CD14-positive monocyte (primary cell): ENCODE data around the gene DSC2. TPM values are rescaled to one million over a fixed set of nuclear protein-coding genes. Genes with fewer than 3 reads are reported as not detected.

ENCODE experiments used
- DNase-seq, 3 donors: peaks; one replicate each; pipeline ENCODE4 v3.0.0-alpha.2; 2011 to 2022
- H2AFZ ChIP-seq: 2 replicates; pipeline ENCODE4 v1.6.0; 2012; ENCODE audit warnings: mild to moderate bottlenecking, low read depth, low read length, inconsistent platforms; ENCODE audit not compliant: insufficient read depth, poor library complexity, severe bottlenecking
- H3K27ac ChIP-seq, 2 donors: 1 replicate in 1 of 2; 2 replicates in 1 of 2; pipeline ENCODE4 v1.5.1; 2012 to 2013; ENCODE audit warnings: low read length in 2 of 2, control low read depth in 1 of 2, inconsistent platforms in 1 of 2, low read depth in 1 of 2, mild to moderate bottlenecking in 1 of 2
- H3K27me3 ChIP-seq, 2 donors: one replicate each; pipeline versions ENCODE4 v1.6.0 to v1.6.1; 2011 to 2013; ENCODE audit warnings: low read length in 2 of 2; ENCODE audit not compliant: control insufficient read depth in 2 of 2, insufficient read depth in 2 of 2
- H3K36me3 ChIP-seq, 2 donors: replicated peaks in 1 of 2; 1 replicate in 1 of 2; 2 replicates in 1 of 2; pipeline versions ENCODE4 v1.5.1 to v1.6.1; 2012 to 2013; ENCODE audit warnings: low read length in 2 of 2, control low read depth in 1 of 2, inconsistent platforms in 1 of 2, mild to moderate bottlenecking in 1 of 2; ENCODE audit not compliant: insufficient read depth in 2 of 2, control insufficient read depth in 1 of 2
- H3K4me1 ChIP-seq, 2 donors: 1 replicate in 1 of 2; 2 replicates in 1 of 2; pipeline versions ENCODE4 v1.5.1 to v1.6.1; 2012 to 2013; ENCODE audit warnings: low read length in 2 of 2, control low read depth in 1 of 2, inconsistent platforms in 1 of 2, mild to moderate bottlenecking in 1 of 2, moderate library complexity in 1 of 2; ENCODE audit not compliant: insufficient read depth in 2 of 2, control insufficient read depth in 1 of 2
- H3K4me2 ChIP-seq: replicated peaks from 2 replicates; pipeline ENCODE3; 2012; ENCODE audit warnings: low read length, moderate library complexity, mild to moderate bottlenecking; ENCODE audit not compliant: poor library complexity, severe bottlenecking; ENCODE audit errors: extremely low read depth
- H3K4me3 ChIP-seq, 3 experiments: fragments of 200-600 bp in 1 of 3; sonication (generic) in 1 of 3; replicated peaks in 1 of 3; 1 replicate in 2 of 3; 2 replicates in 1 of 3; pipeline ENCODE4 v1.5.1; 2011 to 2013; ENCODE audit warnings: low read length in 3 of 3, mild to moderate bottlenecking in 3 of 3, control low read depth in 2 of 3, low read depth in 2 of 3, inconsistent platforms in 1 of 3, moderate library complexity in 1 of 3
- H3K79me2 ChIP-seq: 2 replicates; pipeline ENCODE4 v1.6.0; 2012; ENCODE audit warnings: mild to moderate bottlenecking, control low read depth, inconsistent platforms, low read length, moderate library complexity; ENCODE audit not compliant: insufficient read depth
- H3K9ac ChIP-seq: 2 replicates; pipeline ENCODE4 v1.6.0; 2017; ENCODE audit warnings: low read length, mild to moderate bottlenecking; ENCODE audit not compliant: insufficient read depth, poor library complexity, severe bottlenecking
- H3K9me3 ChIP-seq, 2 donors: replicated peaks in 1 of 2; 1 replicate in 1 of 2; 2 replicates in 1 of 2; pipeline versions ENCODE4 v1.5.1 to v1.6.1; 2012 to 2013; ENCODE audit warnings: low read length in 2 of 2, control low read depth in 1 of 2; ENCODE audit not compliant: control insufficient read depth in 1 of 2, insufficient read depth in 1 of 2
- H4K20me1 ChIP-seq: 2 replicates; pipeline ENCODE4 v1.6.0; 2012; ENCODE audit warnings: mild to moderate bottlenecking, low read length, control low read depth, moderate library complexity; ENCODE audit not compliant: insufficient read depth
- H3K27ac Mint-ChIP-seq, 7 donors: one replicate each; pipeline ENCODE4 v1.8.0; 2020; ENCODE audit warnings: mild to moderate bottlenecking in 7 of 7, mixed read lengths in 7 of 7, moderate library complexity in 6 of 7, inconsistent platforms in 2 of 7
- H3K27me3 Mint-ChIP-seq, 3 donors: one replicate each; pipeline ENCODE4 v1.8.0; 2021 to 2022; ENCODE audit warnings: low read depth in 3 of 3, mild to moderate bottlenecking in 3 of 3, mixed read lengths in 3 of 3, moderate library complexity in 3 of 3, inconsistent platforms in 1 of 3
- H3K36me3 Mint-ChIP-seq, 2 donors: one replicate each; pipeline ENCODE4 v1.8.0; 2020; ENCODE audit warnings: mixed read lengths in 2 of 2, inconsistent platforms in 1 of 2, mild to moderate bottlenecking in 1 of 2
- H3K4me1 Mint-ChIP-seq: one replicate; pipeline ENCODE4 v1.8.0; 2020; ENCODE audit warnings: mild to moderate bottlenecking, mixed read lengths
- H3K4me3 Mint-ChIP-seq, 2 donors: one replicate each; pipeline ENCODE4 v1.8.0; 2020; ENCODE audit warnings: mild to moderate bottlenecking in 2 of 2, mixed read lengths in 2 of 2, moderate library complexity in 1 of 2
- H3K9me3 Mint-ChIP-seq, 7 donors: one replicate each; pipeline ENCODE4 v1.8.0; 2020 to 2022; ENCODE audit warnings: mixed read lengths in 7 of 7, mild to moderate bottlenecking in 6 of 7, moderate library complexity in 6 of 7, inconsistent platforms in 2 of 7
- WGBS: methylation state at CpG from one replicate; pipeline ENCODE4 v1.1.5; 2013; ENCODE audit warnings: missing lambda C conversion rate; ENCODE audit not compliant: insufficient coverage; 5-methylcytosine and 5-hydroxymethylcytosine counted together
- intact Hi-C, 2 donors: fragments of 100-400 bp; cut with micrococcal nuclease; formaldehyde crosslinking; loops; one replicate each; pipeline versions ENCODE4 v1.15.0 to v1.15.1; 2023
- polyA plus RNA-seq, 3 donors: library from polyadenylated mRNA; depleted of rRNA in 1 of 3; unstranded in 2 of 3; stranded (reverse) in 1 of 3; fragments of 300-500 nt in 2 of 3; fragments of >200 nt in 1 of 3; fragmentation: Illumina TruSeq in 2 of 3; gene quantifications; 1 replicate in 2 of 3; 2 replicates in 1 of 3; pipeline ENCODE4 v1.2.3, GENCODE V29; 2012 to 2021
- TF ChIP-seq, protein P1 (sequence below): fragments of 200-600 bp; IDR thresholded peaks from one replicate; pipeline ENCODE4 v1.8.0; 2022; ENCODE audit warnings: antibody characterized with exemption, mild to moderate bottlenecking

DSC2 gene
- polyA plus RNA-seq, 3 donors = 3.2 to 11.3 (median 3.3) TPM

- H3K4me3 Mint-ChIP-seq = no peak overlapping the region
These were observed 18.4 kb upstream of the DSC2 start for GRCh38 chr18:31120594-31120993.

DNA sequence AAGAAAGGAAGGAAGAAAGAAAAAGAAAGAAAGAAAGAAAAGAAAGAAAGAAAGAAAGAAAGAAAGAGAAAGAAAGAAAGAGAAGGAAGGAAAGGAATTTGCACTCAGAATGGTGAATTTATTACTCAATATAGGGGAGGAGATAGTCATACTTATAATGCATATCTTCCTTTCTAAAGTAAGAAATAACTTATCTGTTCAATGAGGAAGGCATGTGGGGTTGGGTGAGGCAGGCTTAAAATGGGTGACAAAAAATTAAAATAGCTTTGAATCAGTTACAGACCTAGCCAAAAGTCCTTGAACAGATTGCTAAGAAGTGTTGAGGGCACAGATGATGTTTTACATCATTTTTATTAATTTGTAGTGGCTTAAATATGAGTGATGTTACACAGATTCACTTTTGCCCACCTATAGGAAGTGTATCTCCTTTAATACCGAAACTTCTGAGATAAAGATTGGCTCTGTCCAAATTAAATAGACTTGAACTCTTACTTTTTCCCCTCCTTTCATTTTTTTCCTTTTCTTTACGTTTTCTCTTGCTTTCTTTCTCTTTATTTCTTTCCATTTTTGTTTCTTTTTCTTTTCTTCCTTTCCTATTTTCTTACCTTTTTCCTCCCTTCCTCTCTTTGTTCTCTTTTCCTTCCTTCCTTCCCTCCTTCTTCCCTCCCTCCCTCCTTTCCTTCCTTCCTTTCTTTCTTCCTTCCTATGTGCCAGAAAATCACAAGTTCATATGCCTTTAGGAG is 14.8 kb upstream of the DSC2 start:
- H3K4me1 ChIP-seq = no peaks in the 10 kb centered on the region
- H3K27ac Mint-ChIP-seq = no peak overlapping the region
- no peak overlapping the region for H3K4me3 Mint-ChIP-seq
- H3K27me3 ChIP-seq = no peaks in the 10 kb centered on the region
- H4K20me1 ChIP-seq = no peaks in the 10 kb centered on the region
- H3K4me2 ChIP-seq = no peak overlapping the region
- no peak for DNase-seq
- no peak overlapping the region for H3K9ac ChIP-seq
- peaks cover 0 to 2% (median 0%) of the 10 kb centered on the region in 7 donors for H3K9me3 Mint-ChIP-seq
- no peak overlapping the region for H2AFZ ChIP-seq
- TF ChIP-seq, protein P1, sequence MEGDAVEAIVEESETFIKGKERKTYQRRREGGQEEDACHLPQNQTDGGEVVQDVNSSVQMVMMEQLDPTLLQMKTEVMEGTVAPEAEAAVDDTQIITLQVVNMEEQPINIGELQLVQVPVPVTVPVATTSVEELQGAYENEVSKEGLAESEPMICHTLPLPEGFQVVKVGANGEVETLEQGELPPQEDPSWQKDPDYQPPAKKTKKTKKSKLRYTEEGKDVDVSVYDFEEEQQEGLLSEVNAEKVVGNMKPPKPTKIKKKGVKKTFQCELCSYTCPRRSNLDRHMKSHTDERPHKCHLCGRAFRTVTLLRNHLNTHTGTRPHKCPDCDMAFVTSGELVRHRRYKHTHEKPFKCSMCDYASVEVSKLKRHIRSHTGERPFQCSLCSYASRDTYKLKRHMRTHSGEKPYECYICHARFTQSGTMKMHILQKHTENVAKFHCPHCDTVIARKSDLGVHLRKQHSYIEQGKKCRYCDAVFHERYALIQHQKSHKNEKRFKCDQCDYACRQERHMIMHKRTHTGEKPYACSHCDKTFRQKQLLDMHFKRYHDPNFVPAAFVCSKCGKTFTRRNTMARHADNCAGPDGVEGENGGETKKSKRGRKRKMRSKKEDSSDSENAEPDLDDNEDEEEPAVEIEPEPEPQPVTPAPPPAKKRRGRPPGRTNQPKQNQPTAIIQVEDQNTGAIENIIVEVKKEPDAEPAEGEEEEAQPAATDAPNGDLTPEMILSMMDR = no peak
- H3K27ac ChIP-seq = no peak overlapping the region
- WGBS = 89% methylated on average over 1 of the region's 2 CpGs
- H3K4me3 ChIP-seq = no peak overlapping the region
- H3K79me2 ChIP-seq = no peaks in the 10 kb centered on the region
- intact Hi-C loops = no loop called here
- no peaks in the 10 kb centered on the region for H3K4me1 Mint-ChIP-seq
- no peaks in the 10 kb centered on the region for H3K36me3 ChIP-seq
- no peaks in the 10 kb centered on the region for H3K36me3 Mint-ChIP-seq
- H3K9me3 ChIP-seq = no peaks in the 10 kb centered on the region
- peaks cover 1 to 3% (median 2%) of the 10 kb centered on the region in 3 donors for H3K27me3 Mint-ChIP-seq

More at GRCh38 chr18:31120594-31120993, 18.4 kb upstream of the DSC2 start:
- H4K20me1 ChIP-seq = no peaks in the 10 kb centered on the region
- H3K9me3 ChIP-seq = no peaks in the 10 kb centered on the region
- no peaks in the 10 kb centered on the region for H3K36me3 ChIP-seq
- H3K4me1 ChIP-seq = no peaks in the 10 kb centered on the region
- no peaks in the 10 kb centered on the region for H3K79me2 ChIP-seq
- intact Hi-C loops = no loop called here
- H3K4me2 ChIP-seq = no peak overlapping the region
- H2AFZ ChIP-seq = no peak overlapping the region
- Mint-ChIP-seq H3K27ac (peak overlapping the region in 1 of 7 donors; percentile 5), H3K27me3 (peaks cover 1 to 3% (median 2%) of the 10 kb centered on the region in 3 donors), H3K4me1 (no peaks in the 10 kb centered on the region), H3K9me3 (peaks cover 0 to 2% (median 1%) of the 10 kb centered on the region in 7 donors), H3K36me3 (no peaks in the 10 kb centered on the region)
- TF ChIP-seq, protein P1 = no peak
- no peak overlapping the region for H3K27ac ChIP-seq
- no peaks in the 10 kb centered on the region for H3K27me3 ChIP-seq
- H3K4me3 ChIP-seq = no peak overlapping the region
- no peak overlapping the region for H3K9ac ChIP-seq
- DNase-seq = no peak
- no CpG with 5 or more reads among the region's 2 CpGs for WGBS
